ENCODE measurements around the gene DMD. TPM values are rescaled to one million over a fixed set of nuclear protein-coding genes. Genes with fewer than 3 reads are reported as not detected.

The DMD gene
- total and polyA plus RNA-seq, 5 experiments from 2014 or later: 0.26 to 0.91 TPM; not detected in 3

DNA sequence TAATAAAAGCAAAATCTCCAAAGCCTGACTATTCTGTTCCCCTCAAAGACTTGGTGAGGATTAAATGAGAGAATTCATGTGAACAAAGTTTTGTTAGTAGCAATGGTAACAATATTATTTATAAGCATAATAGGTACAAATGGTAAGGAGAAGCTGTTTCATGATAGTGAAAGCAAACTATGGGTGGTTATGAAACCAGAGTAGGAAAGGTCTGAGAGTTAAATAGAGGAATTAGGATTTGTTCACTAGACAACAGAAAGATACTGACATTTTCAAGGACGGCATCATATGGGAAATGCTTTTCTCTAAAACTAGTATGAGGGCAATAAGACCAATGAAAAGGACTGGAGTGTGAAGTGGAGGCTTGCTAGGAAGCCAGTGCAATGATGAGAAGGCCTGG is 2010.9 kb downstream of the DMD start:
- Mint-ChIP-seq H3K27me3 (no peaks in the 10 kb centered on the region), H3K9me3 (peaks cover 0 to 5% (median 0%) of the 10 kb centered on the region in 9 donors), H3K4me1 (no peaks in the 10 kb centered on the region), H3K36me3 (no peaks in the 10 kb centered on the region), H3K4me3 (no peak overlapping the region), H3K27ac (no peak overlapping the region)
- POLR2A ChIA-PET: interaction anchor here (0.6 kb wide), 1 partner anchor 23 kb away, joined by 3 read pairs; no protein-coding TSS in a partner anchor
- ATAC-seq (no peak), DNase-seq (no peak)

DNA sequence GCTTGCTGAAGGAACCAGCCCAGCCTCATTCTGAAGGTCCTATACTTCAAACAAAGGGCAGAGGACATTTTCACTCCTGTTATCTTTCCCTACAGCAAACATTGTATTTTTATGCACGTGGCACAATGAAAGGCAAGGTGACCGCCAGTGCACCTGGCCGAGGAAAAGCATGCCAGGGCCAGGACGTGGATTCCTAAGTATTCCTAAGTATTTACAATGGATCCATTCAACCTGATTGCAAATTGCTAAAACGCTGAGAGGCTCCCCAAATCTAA is 2011.6 kb downstream of the DMD start:
- POLR2A ChIA-PET: no interaction called here
- H3K27ac Mint-ChIP-seq: no peak overlapping the region
- no peak overlapping the region for H3K4me3 Mint-ChIP-seq
- no peaks in the 10 kb centered on the region for H3K36me3 Mint-ChIP-seq
- H3K4me1 Mint-ChIP-seq: no peaks in the 10 kb centered on the region
- no peak for ATAC-seq
- H3K9me3 Mint-ChIP-seq: peaks cover 0 to 5% (median 0%) of the 10 kb centered on the region in 9 donors
- no peak for DNase-seq
- no peaks in the 10 kb centered on the region for H3K27me3 Mint-ChIP-seq

DNA sequence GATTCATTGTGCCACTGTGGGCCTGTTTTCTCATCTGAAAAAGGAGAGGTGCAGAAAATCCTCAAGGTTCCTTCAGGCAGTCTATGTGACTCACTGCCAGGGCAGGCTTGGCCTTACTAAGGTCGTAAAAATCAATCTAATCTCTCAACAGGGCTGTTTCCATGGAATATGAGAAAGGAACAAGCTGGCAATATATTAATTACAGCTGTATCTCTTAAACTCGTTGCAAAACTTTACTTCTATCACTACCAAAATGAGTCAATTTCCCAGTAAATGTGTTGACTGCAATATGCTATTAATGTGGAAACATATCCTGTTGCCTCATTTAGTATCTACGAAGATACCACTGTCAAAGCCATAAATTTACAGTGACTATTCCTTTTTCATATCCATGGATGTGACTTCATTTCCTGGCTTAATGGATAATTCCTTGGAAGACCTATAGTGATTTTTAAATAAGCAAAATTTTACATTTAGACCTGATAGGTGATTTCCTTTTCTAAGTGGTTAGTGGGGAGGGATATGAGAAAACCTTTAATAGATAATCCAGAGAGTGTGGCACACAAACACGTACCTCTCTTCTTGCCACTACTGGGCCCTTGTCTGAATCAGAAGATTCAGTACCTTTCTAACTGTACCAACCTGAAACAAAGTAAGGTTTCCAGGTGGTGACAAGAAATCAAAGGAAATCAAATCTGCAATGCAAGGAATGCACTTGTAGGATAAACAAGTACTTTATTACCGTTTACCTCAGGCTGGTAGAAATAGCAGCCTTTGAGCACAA is 2012.1 kb downstream of the DMD start:
- H3K4me1 Mint-ChIP-seq: no peaks in the 10 kb centered on the region
- no peaks in the 10 kb centered on the region for H3K36me3 Mint-ChIP-seq
- POLR2A ChIA-PET: no interaction called here
- no peak overlapping the region for H3K4me3 Mint-ChIP-seq
- H3K27ac Mint-ChIP-seq: no peak overlapping the region
- peaks cover 0 to 5% (median 0%) of the 10 kb centered on the region in 9 donors for H3K9me3 Mint-ChIP-seq
- peaks cover 0 to under 1% (median 0%) of the 10 kb centered on the region in 5 donors for H3K27me3 Mint-ChIP-seq
- ATAC-seq (no peak), DNase-seq (no peak)

DNA sequence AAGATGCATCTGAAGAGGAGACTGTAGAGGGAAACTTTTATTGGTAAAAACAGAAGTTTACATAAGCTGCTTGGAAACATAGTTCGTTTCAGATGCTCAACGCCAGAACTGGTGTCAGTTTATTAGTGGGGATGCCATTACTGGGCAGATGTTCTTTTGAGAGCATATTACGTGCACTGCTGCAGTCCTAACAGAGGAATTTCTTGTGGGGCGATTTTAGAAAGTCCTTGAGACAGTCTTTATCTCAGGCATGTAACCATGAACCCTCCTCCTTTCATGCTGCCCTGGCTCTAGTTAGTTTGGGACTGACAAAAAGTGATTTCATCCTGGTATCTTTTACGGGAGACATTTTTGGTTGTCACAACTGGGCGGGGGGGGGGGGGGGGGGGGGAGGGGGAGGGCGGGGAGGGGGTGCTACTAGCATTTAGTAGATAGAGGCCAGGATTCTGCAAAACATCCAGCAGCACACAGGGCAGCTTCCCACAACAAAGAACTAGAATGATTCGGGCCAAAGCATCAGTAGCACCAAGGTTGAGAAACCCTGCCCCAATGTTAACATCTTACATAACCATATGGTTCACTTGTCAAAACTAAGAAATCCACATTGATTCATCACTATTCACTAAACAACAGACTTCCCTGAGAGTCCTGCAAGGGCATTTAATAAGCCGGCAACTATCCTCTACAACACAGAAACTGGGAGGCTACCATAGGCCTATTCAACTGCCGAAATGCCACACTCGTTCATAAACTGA is 2021.0 kb downstream of the DMD start:
- peaks cover 0 to 4% (median 0%) of the 10 kb centered on the region in 5 donors for H3K27me3 Mint-ChIP-seq
- no peak overlapping the region for H3K4me3 Mint-ChIP-seq
- H3K4me1 Mint-ChIP-seq: no peaks in the 10 kb centered on the region
- no peak for DNase-seq
- ATAC-seq: no peak
- H3K9me3 Mint-ChIP-seq: peaks cover 0 to 4% (median 0%) of the 10 kb centered on the region in 9 donors
- POLR2A ChIA-PET: no interaction called here
- no peak overlapping the region for H3K27ac Mint-ChIP-seq
- H3K36me3 Mint-ChIP-seq: no peaks in the 10 kb centered on the region

DNA sequence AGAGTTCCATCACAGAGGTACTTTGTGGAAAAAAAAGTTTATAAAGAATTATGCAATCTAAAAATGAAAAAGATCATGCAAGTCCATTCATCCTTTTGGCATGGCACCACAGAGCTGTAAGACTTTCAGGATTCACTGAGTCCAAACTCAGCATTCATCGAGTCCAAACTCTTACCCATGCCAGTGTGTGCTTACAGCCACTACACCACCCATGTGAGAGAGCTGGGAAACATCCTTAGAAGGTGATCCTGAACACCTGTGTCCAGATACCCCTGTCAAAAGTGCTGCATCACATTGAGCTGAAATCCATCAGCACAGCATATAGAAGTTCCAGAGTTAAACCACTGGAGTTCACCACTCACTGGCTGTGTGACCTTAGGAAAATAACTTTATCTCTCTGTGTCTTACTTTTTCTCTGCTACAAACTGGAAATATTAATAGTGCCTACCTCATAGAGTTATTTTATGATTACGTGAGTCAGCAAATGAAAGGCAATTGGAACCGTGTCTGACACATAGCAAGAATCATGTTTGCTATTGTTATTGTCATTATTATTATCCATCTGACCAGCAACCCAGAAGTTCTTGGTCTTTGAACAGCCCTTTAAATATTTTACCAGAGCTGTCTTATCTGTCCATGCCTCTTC is 2024.5 kb downstream of the DMD start:
- POLR2A ChIA-PET: no interaction called here
- Mint-ChIP-seq H3K36me3 (no peaks in the 10 kb centered on the region), H3K27me3 (no peaks in the 10 kb centered on the region), H3K4me3 (no peak overlapping the region), H3K9me3 (peaks cover 0 to 4% (median 0%) of the 10 kb centered on the region in 9 donors), H3K4me1 (no peaks in the 10 kb centered on the region), H3K27ac (no peak overlapping the region)
- no peak for ATAC-seq
- DNase-seq: no peak

DNA sequence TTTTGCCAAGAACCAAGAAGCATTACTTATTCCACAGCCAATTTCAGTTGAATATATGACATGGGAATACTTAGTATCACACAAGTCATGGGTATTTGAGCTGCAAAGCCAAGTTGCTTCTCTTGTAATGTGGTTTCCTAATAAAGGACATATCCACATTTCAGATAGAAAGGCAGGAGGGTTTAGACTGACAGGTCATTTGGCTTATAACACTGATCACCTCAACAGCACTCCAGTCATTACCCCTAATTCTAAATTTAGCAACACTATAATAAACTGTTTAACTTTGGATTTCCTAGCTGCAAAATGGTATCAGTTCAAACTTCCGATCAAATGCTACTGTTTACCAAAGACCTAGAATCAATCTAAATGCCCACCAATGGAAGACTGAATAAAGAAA is 2025.5 kb downstream of the DMD start:
- Mint-ChIP-seq H3K4me1 (no peaks in the 10 kb centered on the region), H3K27ac (no peak overlapping the region), H3K9me3 (peaks cover 0 to 4% (median 0%) of the 10 kb centered on the region in 9 donors), H3K27me3 (no peaks in the 10 kb centered on the region), H3K4me3 (no peak overlapping the region), H3K36me3 (no peaks in the 10 kb centered on the region)
- POLR2A ChIA-PET: no interaction called here
- ATAC-seq: no peak
- DNase-seq: no peak

DNA sequence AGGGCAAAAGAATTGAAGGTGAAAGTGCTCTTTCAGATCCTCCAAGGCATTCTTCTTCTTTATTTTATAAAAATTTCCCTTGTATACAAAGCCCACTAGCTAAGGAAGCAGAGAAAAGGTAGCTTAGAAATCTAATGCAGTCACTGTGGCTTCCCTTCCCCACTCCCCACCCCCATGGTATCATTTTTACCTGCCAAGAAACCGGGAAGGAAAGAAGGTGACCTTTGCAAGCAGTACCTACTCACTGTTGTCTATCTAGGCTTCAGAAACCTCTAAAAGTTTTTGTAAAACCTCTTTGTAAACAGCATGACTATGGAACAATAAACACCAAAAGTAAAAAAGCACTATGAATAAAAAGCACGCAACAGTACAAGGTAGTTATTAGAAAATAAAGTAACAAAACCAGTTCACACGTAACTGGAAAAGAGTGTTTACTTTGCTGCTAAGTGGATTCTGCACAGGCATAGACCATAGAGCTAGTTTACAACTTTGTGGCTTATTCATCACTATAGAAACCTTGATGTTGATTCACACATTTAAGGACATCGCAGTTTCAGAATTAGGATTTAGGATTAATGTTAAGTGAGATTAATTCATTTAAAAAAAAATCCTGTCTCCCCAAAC is 2029.9 kb downstream of the DMD start:
- ATAC-seq (no peak), DNase-seq (no peak)
- Mint-ChIP-seq H3K27me3 (no peaks in the 10 kb centered on the region), H3K4me3 (no peak overlapping the region), H3K36me3 (no peaks in the 10 kb centered on the region), H3K27ac (no peak overlapping the region), H3K4me1 (no peaks in the 10 kb centered on the region), H3K9me3 (peaks cover 0 to 4% (median 0%) of the 10 kb centered on the region in 9 donors)
- POLR2A ChIA-PET: no interaction called here

DNA sequence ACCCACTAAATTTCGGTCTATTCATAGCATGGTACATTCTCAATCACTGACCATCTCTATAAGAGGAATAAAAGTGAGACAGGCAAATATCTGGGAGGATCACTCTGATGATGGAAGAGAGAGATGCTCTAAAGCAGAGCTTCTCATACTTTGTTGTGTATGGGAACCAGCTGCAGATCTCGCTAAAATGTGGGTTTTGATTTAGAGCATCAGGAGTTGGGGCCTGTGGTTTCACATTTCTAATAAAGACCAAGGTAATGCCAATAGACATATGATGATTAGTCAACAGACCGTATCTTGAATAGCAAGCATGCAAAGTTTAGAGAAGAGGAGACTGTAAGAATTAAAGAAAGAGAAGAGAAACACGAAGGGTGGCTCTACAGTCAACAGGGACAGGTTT is 2032.1 kb downstream of the DMD start:
- POLR2A ChIA-PET: no interaction called here
- H3K4me3 Mint-ChIP-seq: no peak overlapping the region
- H3K27me3 Mint-ChIP-seq: no peaks in the 10 kb centered on the region
- no peak overlapping the region for H3K27ac Mint-ChIP-seq
- peaks cover 0 to under 1% (median 0%) of the 10 kb centered on the region in 9 donors for H3K9me3 Mint-ChIP-seq
- H3K4me1 Mint-ChIP-seq: no peaks in the 10 kb centered on the region
- no peak for ATAC-seq
- no peaks in the 10 kb centered on the region for H3K36me3 Mint-ChIP-seq
- DNase-seq: no peak

DNA sequence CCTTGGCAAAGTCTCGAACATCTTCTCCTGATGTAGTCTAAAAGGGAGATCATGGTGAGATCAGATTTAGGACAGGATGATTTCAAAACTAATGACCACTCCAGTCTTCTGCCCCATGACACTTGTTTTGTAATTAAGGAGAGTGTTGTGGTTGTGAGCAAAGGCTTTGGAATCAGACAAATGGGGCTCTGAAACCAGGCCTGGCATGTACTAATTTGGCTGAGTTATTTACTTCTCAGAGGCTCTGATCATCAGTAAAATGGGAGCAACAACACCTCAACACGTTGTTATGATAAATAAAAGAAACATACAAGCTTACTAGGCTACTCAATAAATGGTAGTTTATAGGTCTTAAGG is 2032.6 kb downstream of the DMD start:
- H3K36me3 Mint-ChIP-seq: no peaks in the 10 kb centered on the region
- no peaks in the 10 kb centered on the region for H3K27me3 Mint-ChIP-seq
- no peaks in the 10 kb centered on the region for H3K4me1 Mint-ChIP-seq
- POLR2A ChIA-PET: no interaction called here
- ATAC-seq (no peak), DNase-seq (no peak)
- H3K27ac Mint-ChIP-seq: no peak overlapping the region
- H3K4me3 Mint-ChIP-seq: no peak overlapping the region
- no peaks in the 10 kb centered on the region for H3K9me3 Mint-ChIP-seq

DNA sequence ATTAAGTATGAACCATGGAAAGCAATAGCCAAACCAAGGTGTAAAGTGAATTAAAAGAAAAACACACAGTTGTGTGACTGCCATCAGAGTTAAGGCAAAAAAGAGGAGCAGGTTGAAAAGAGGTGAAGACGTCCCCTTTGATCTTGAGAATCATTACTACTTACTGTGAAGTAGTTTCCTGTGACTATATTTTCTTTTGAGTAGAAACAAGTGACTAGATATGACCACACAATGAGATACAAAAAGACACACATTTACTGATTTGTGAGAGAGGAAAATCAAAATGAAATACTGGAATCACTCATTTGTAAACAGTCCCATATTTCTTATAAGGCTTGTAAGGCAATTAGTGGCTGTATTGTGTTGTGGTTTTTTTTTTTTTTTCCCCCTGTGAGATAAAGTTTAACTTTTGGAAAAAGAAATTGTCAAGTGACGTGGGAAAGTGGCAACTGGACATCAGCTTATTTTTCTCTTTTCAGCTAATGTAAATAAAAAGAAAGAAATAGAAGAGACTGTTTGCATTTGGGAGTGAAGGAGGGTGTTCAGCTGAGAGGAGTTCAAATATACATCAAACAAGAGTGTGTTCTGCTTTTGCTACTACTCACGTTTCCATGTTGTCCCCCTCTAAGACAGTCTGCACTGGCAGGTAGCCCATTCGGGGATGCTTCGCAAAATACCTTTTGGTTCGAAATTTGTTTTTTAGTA is 2033.1 kb downstream of the DMD start:
- Mint-ChIP-seq H3K27ac (no peak overlapping the region), H3K27me3 (no peaks in the 10 kb centered on the region), H3K4me1 (no peaks in the 10 kb centered on the region), H3K36me3 (no peaks in the 10 kb centered on the region), H3K4me3 (no peak overlapping the region), H3K9me3 (no peaks in the 10 kb centered on the region)
- ATAC-seq: no peak
- peak in 1 of 10 donors; percentile 0 for DNase-seq
- POLR2A ChIA-PET: no interaction called here

DNA sequence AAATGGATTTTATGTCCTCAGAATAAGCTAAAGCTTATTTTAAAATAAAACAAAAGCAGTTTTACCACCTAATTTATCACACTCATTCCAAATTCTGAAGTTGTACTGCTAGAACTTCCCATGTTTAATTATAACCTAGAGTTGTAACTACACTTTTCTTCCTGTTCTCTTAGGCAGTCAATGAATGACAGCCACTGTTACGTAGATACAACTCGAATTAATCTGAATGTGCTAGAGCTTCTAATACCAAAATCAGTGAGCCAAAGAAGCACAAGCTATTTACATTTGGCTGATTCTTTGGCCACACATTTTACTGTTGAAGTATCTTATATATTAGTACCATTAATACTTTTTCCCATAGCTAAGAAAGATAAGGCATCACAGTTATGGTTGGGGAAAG is 2040.6 kb downstream of the DMD start:
- no peak overlapping the region for H3K4me3 Mint-ChIP-seq
- no peak overlapping the region for H3K27ac Mint-ChIP-seq
- H3K9me3 Mint-ChIP-seq: no peaks in the 10 kb centered on the region
- POLR2A ChIA-PET: no interaction called here
- DNase-seq: no peak
- no peaks in the 10 kb centered on the region for H3K36me3 Mint-ChIP-seq
- H3K27me3 Mint-ChIP-seq: peaks cover 0 to 2% (median 0%) of the 10 kb centered on the region in 5 donors
- H3K4me1 Mint-ChIP-seq: peaks cover 0 to 2% (median 0%) of the 10 kb centered on the region in 4 donors
- ATAC-seq: no peak

DNA sequence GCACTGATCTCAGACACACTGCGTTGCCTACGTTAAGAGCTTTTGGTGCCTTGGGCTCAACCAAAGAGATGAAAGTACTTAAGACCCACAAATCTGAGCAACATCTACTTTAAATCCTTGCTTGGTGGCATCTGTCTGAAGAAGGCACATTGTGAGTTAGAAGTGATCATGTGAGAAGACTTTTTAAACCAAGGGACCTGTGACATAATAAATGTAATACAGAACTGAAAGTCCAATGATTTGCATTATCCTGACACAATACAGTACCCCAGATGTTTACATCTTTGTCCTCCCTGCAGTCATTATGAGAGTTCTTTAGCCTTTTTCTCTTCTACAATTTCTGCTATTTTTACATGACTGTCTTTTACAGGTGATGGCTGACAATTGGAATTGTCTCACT is 2042.8 kb downstream of the DMD start:
- Mint-ChIP-seq H3K9me3 (peaks cover 0 to 16% (median under 1%) of the 10 kb centered on the region in 9 donors), H3K27me3 (peaks cover 0 to 10% (median 2%) of the 10 kb centered on the region in 5 donors), H3K27ac (no peak overlapping the region), H3K36me3 (peaks cover 0 to 9% (median 0%) of the 10 kb centered on the region in 3 donors), H3K4me3 (no peak overlapping the region), H3K4me1 (peaks cover 0 to 2% (median under 1%) of the 10 kb centered on the region in 4 donors)
- POLR2A ChIA-PET: no interaction called here
- no peak for ATAC-seq
- DNase-seq: no peak

Measured in naive thymus-derived CD8-positive, alpha-beta T cell (primary cell).